ENCODE results near the gene LSS. TPM values are rescaled to one million over a fixed set of nuclear protein-coding genes. Genes with fewer than 3 reads are reported as not detected.

Gene LSS
- total RNA-seq, 3 donors from 2014 or later (not counting 1 experiment from before 2014, with no cell fraction given), result 59.9 to 82.2 (median 62.7) TPM

GRCh38 chr21:46165098-46165497 is 63.5 kb downstream of the LSS start:
- Histone ChIP-seq H3K27me3 (ENCODE audit: control insufficient read depth, insufficient read depth, low read length) (no peaks in the 10 kb centered on the region), H3K4me3 (ENCODE audit: low read length) (no peak overlapping the region), H3K27ac (ENCODE audit: low read length) (no peak overlapping the region), H3K4me1 (ENCODE audit: control insufficient read depth, insufficient read depth, low read length) (no peaks in the 10 kb centered on the region), H3K9me3 (ENCODE audit: control insufficient read depth, insufficient read depth, low read length) (no peaks in the 10 kb centered on the region), H3K36me3 (ENCODE audit: control insufficient read depth, insufficient read depth, low read length) (no peaks in the 10 kb centered on the region)
- intact Hi-C loops (cut with micrococcal nuclease), result no loop called here
- Mint-ChIP-seq H3K36me3 (no peaks in the 10 kb centered on the region), H3K27me3 (ENCODE audit: low read depth in 2 of 2) (peaks cover 11 to 12% of the 10 kb centered on the region in 2 donors), H3K4me1 (no peaks in the 10 kb centered on the region), H3K27ac (no peak overlapping the region), H3K9me3 (no peaks in the 10 kb centered on the region), H3K4me3 (no peak overlapping the region)
- DNase-seq (no peak), ATAC-seq (no peak)
- no peak for TF ChIP-seq CTCF (IDR thresholded peaks at IDR 0.05)

- DNase-seq, result no peak
- H3K4me1 ChIP-seq (ENCODE audit: control insufficient read depth, insufficient read depth, low read length), result no peaks in the 10 kb centered on the region
- H3K4me3 Mint-ChIP-seq, result no peak overlapping the region
- no peak overlapping the region for H3K27ac Mint-ChIP-seq
- intact Hi-C loops (cut with micrococcal nuclease), result no loop called here
- no peaks in the 10 kb centered on the region for H3K36me3 ChIP-seq (ENCODE audit: control insufficient read depth, insufficient read depth, low read length)
- no peak overlapping the region for H3K27ac ChIP-seq (ENCODE audit: low read length)
- no peaks in the 10 kb centered on the region for H3K9me3 ChIP-seq (ENCODE audit: control insufficient read depth, insufficient read depth, low read length)
- H3K36me3 Mint-ChIP-seq, result no peaks in the 10 kb centered on the region
- no peak overlapping the region for H3K4me3 ChIP-seq (ENCODE audit: low read length)
- ATAC-seq, result no peak
- H3K9me3 Mint-ChIP-seq, result no peaks in the 10 kb centered on the region
- H3K27me3 ChIP-seq (ENCODE audit: control insufficient read depth, insufficient read depth, low read length), result no peaks in the 10 kb centered on the region
- WGBS (ENCODE audit: insufficient coverage), result 100% methylated on average over 3 of the region's 4 CpGs
- TF ChIP-seq CTCF (IDR thresholded peaks at IDR 0.05), result no peak
- peaks cover 11 to 12% of the 10 kb centered on the region in 2 donors for H3K27me3 Mint-ChIP-seq (ENCODE audit: low read depth in 2 of 2)
- H3K4me1 Mint-ChIP-seq, result no peaks in the 10 kb centered on the region
Observed at GRCh38 chr21:46163380-46163779, 65.2 kb downstream of the LSS start.

- no peaks in the 10 kb centered on the region for H3K36me3 ChIP-seq (ENCODE audit: control insufficient read depth, insufficient read depth, low read length)
- TF ChIP-seq CTCF (IDR thresholded peaks at IDR 0.05), result no peak
- no peaks in the 10 kb centered on the region for H3K27me3 ChIP-seq (ENCODE audit: control insufficient read depth, insufficient read depth, low read length)
- Mint-ChIP-seq H3K36me3 (no peaks in the 10 kb centered on the region), H3K27me3 (ENCODE audit: low read depth in 2 of 2) (peaks cover 11 to 12% of the 10 kb centered on the region in 2 donors), H3K4me1 (no peaks in the 10 kb centered on the region), H3K27ac (no peak overlapping the region), H3K4me3 (no peak overlapping the region), H3K9me3 (no peaks in the 10 kb centered on the region)
- intact Hi-C loops (cut with micrococcal nuclease), result no loop called here
- no peaks in the 10 kb centered on the region for H3K4me1 ChIP-seq (ENCODE audit: control insufficient read depth, insufficient read depth, low read length)
- 89% methylated on average over 68 of the region's 72 CpGs for WGBS (ENCODE audit: insufficient coverage)
- ATAC-seq, result no peak
- no peak for DNase-seq
- H3K9me3 ChIP-seq (ENCODE audit: control insufficient read depth, insufficient read depth, low read length), result no peaks in the 10 kb centered on the region
- no peak overlapping the region for H3K4me3 ChIP-seq (ENCODE audit: low read length)
- H3K27ac ChIP-seq (ENCODE audit: low read length), result no peak overlapping the region
Observed at GRCh38 chr21:46161633-46162592, 66.7 kb downstream of the LSS start.

Measured in natural killer cell (primary cell).